ENCODE results near the gene ATG10.

DNA sequence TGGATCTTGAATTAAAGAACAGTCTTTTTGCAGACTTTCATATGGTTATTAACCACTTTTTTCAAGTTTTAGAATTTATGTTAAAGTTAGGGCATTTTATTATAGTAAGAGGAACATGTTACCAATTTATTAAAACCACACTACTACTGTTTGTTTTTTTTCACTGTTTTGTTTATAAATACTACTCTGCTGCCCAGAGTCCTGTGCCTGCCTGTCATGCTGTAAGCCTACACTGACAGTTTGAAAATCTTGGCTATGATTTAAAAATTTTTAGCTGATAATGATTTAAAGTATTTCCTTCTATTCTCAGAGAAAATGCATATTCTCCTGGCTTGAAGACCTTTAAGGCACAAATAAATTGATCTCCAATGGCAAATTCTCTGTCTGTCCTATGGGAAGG lies 177.6 kb downstream of the ATG10 start:
- TF ChIP-seq, protein P1, sequence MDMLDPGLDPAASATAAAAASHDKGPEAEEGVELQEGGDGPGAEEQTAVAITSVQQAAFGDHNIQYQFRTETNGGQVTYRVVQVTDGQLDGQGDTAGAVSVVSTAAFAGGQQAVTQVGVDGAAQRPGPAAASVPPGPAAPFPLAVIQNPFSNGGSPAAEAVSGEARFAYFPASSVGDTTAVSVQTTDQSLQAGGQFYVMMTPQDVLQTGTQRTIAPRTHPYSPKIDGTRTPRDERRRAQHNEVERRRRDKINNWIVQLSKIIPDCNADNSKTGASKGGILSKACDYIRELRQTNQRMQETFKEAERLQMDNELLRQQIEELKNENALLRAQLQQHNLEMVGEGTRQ (IDR thresholded peaks at IDR 0.05; ENCODE audit: borderline replicate concordance, low read depth, low read length), result no peak
- TF ChIP-seq, protein P2, sequence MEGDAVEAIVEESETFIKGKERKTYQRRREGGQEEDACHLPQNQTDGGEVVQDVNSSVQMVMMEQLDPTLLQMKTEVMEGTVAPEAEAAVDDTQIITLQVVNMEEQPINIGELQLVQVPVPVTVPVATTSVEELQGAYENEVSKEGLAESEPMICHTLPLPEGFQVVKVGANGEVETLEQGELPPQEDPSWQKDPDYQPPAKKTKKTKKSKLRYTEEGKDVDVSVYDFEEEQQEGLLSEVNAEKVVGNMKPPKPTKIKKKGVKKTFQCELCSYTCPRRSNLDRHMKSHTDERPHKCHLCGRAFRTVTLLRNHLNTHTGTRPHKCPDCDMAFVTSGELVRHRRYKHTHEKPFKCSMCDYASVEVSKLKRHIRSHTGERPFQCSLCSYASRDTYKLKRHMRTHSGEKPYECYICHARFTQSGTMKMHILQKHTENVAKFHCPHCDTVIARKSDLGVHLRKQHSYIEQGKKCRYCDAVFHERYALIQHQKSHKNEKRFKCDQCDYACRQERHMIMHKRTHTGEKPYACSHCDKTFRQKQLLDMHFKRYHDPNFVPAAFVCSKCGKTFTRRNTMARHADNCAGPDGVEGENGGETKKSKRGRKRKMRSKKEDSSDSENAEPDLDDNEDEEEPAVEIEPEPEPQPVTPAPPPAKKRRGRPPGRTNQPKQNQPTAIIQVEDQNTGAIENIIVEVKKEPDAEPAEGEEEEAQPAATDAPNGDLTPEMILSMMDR (IDR thresholded peaks at IDR 0.05), result no peak
- TF ChIP-seq EZH2phosphoT487 (IDR thresholded peaks at IDR 0.05; ENCODE audit: borderline replicate concordance, low read depth), result no peak
- no peak for TF ChIP-seq TAF1 (IDR thresholded peaks at IDR 0.05; ENCODE audit: borderline replicate concordance, low read depth, low read length)
- TF ChIP-seq, protein P3, sequence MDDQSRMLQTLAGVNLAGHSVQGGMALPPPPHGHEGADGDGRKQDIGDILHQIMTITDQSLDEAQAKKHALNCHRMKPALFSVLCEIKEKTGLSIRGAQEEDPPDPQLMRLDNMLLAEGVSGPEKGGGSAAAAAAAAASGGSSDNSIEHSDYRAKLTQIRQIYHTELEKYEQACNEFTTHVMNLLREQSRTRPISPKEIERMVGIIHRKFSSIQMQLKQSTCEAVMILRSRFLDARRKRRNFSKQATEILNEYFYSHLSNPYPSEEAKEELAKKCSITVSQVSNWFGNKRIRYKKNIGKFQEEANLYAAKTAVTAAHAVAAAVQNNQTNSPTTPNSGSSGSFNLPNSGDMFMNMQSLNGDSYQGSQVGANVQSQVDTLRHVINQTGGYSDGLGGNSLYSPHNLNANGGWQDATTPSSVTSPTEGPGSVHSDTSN (IDR thresholded peaks at IDR 0.05), result no peak
- no peak for TF ChIP-seq POLR2AphosphoS5 (IDR thresholded peaks at IDR 0.05; ENCODE audit: low read depth, low read length)
- TF ChIP-seq, protein P4, sequence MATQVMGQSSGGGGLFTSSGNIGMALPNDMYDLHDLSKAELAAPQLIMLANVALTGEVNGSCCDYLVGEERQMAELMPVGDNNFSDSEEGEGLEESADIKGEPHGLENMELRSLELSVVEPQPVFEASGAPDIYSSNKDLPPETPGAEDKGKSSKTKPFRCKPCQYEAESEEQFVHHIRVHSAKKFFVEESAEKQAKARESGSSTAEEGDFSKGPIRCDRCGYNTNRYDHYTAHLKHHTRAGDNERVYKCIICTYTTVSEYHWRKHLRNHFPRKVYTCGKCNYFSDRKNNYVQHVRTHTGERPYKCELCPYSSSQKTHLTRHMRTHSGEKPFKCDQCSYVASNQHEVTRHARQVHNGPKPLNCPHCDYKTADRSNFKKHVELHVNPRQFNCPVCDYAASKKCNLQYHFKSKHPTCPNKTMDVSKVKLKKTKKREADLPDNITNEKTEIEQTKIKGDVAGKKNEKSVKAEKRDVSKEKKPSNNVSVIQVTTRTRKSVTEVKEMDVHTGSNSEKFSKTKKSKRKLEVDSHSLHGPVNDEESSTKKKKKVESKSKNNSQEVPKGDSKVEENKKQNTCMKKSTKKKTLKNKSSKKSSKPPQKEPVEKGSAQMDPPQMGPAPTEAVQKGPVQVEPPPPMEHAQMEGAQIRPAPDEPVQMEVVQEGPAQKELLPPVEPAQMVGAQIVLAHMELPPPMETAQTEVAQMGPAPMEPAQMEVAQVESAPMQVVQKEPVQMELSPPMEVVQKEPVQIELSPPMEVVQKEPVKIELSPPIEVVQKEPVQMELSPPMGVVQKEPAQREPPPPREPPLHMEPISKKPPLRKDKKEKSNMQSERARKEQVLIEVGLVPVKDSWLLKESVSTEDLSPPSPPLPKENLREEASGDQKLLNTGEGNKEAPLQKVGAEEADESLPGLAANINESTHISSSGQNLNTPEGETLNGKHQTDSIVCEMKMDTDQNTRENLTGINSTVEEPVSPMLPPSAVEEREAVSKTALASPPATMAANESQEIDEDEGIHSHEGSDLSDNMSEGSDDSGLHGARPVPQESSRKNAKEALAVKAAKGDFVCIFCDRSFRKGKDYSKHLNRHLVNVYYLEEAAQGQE (IDR thresholded peaks at IDR 0.05; ENCODE audit: low read depth, low read length), result no peak
